ENCODE results near the gene BBX. TPM values are rescaled to one million over a fixed set of nuclear protein-coding genes. Genes with fewer than 3 reads are reported as not detected.
A peak's percentile ranks its signal among the peaks of the same experiment; 100 is the strongest.

BBX gene
- 10 to 100 TPM; 33.0 to 46.3 (median 36.7) TPM for total RNA-seq

- TF ChIP-seq CTCF (IDR thresholded peaks at IDR 0.05): no peak
- TF ChIP-seq POLR2A (IDR thresholded peaks at IDR 0.05): peak; percentile 68 to 92
- peaks cover 0 to 12% (median 2%) of the 10 kb centered on the region in 4 donors for H3K4me1 ChIP-seq
- DNase-seq: peak; percentile 95 to 98 (median 96)
- no peaks in the 10 kb centered on the region for H3K27me3 ChIP-seq
- H3K27ac ChIP-seq: peak within 1 kb of the TSS; percentile 90 to 97 (median 96)
- no peaks in the 10 kb centered on the region for H3K36me3 ChIP-seq
- H3K9me3 ChIP-seq: no peaks in the 10 kb centered on the region
- H3K4me3 ChIP-seq: peak within 1 kb of the TSS; percentile 81 to 95 (median 92)
Observed at GRCh38 chr3:107522510-107523288, at the start of gene BBX. TSS of gene BBX (plus strand) at chr3:107522962. CDS start at chr3:107710461, 187,499 bp downstream.

GRCh38 chr3:107476462-107476861 lies 46.3 kb upstream of the BBX start:
- H3K27ac ChIP-seq: no peak overlapping the region
- TF ChIP-seq CTCF (IDR thresholded peaks at IDR 0.05): no peak
- no peak for TF ChIP-seq POLR2A (IDR thresholded peaks at IDR 0.05)
- no peak for DNase-seq
- no peaks in the 10 kb centered on the region for H3K36me3 ChIP-seq
- H3K9me3 ChIP-seq: no peaks in the 10 kb centered on the region
- no peaks in the 10 kb centered on the region for H3K4me1 ChIP-seq
- H3K4me3 ChIP-seq: no peak overlapping the region
- no peaks in the 10 kb centered on the region for H3K27me3 ChIP-seq

GRCh38 chr3:107487490-107487889 lies 35.3 kb upstream of the BBX start:
- no peak for TF ChIP-seq CTCF (IDR thresholded peaks at IDR 0.05)
- TF ChIP-seq POLR2A (IDR thresholded peaks at IDR 0.05): no peak
- Histone ChIP-seq H3K36me3 (no peaks in the 10 kb centered on the region), H3K27me3 (no peaks in the 10 kb centered on the region), H3K27ac (no peak overlapping the region), H3K4me3 (no peak overlapping the region), H3K4me1 (no peaks in the 10 kb centered on the region), H3K9me3 (no peaks in the 10 kb centered on the region)
- DNase-seq: no peak

GRCh38 chr3:107488942-107489341 lies 33.8 kb upstream of the BBX start:
- Histone ChIP-seq H3K27me3 (no peaks in the 10 kb centered on the region), H3K36me3 (no peaks in the 10 kb centered on the region), H3K27ac (no peak overlapping the region), H3K4me3 (no peak overlapping the region), H3K9me3 (no peaks in the 10 kb centered on the region), H3K4me1 (no peaks in the 10 kb centered on the region)
- DNase-seq: no peak
- TF ChIP-seq CTCF (IDR thresholded peaks at IDR 0.05) (no peak), POLR2A (IDR thresholded peaks at IDR 0.05) (no peak)

- DNase-seq: no peak
- H3K27ac ChIP-seq: no peak overlapping the region
- TF ChIP-seq POLR2A (IDR thresholded peaks at IDR 0.05) (no peak), CTCF (IDR thresholded peaks at IDR 0.05) (no peak)
- no peaks in the 10 kb centered on the region for H3K27me3 ChIP-seq
- no peaks in the 10 kb centered on the region for H3K36me3 ChIP-seq
- no peaks in the 10 kb centered on the region for H3K4me1 ChIP-seq
- H3K9me3 ChIP-seq: no peaks in the 10 kb centered on the region
- no peak overlapping the region for H3K4me3 ChIP-seq
Observed at GRCh38 chr3:107493134-107493533, 29.6 kb upstream of the BBX start.
